ENCODE results near the gene GALNTL6. TPM values are rescaled to one million over a fixed set of nuclear protein-coding genes. Genes with fewer than 3 reads are reported as not detected.
A peak's percentile ranks its signal among the peaks of the same experiment; 100 is the strongest.

GALNTL6 gene
- total and polyA plus RNA-seq, 2 of the 4 experiments (the other 2 are of a cell fraction), result under 0.01 TPM; not detected in 1

GRCh38 chr4:172980219-172980618 is 1167.0 kb downstream of the GALNTL6 start:
- ATAC-seq (ENCODE audit: low read depth) (no peak), DNase-seq (peak; percentile 11)
- Histone ChIP-seq H3K9me3 (ENCODE audit: control insufficient read depth, insufficient read depth, low read length) (peaks cover 5% of the 10 kb centered on the region), H3K36me3 (ENCODE audit: control insufficient read depth, insufficient read depth, low read length) (no peaks in the 10 kb centered on the region), H2BK120ac (ENCODE audit: low read depth, low read length) (no peak overlapping the region), H2BK5ac (ENCODE audit: low read depth, low read length, poor library complexity, severe bottlenecking) (no peak overlapping the region), H3K4ac (ENCODE audit: low read depth, low read length) (no peak overlapping the region), H4K91ac (ENCODE audit: insufficient read depth, low read depth, low read length) (no peak overlapping the region), H3K79me1 (ENCODE audit: low read depth in 1 of 2, low read length in 2 of 2) (no peaks in the 10 kb centered on the region), H3K18ac (ENCODE audit: low read depth, low read length) (no peak overlapping the region), H3K56ac (ENCODE audit: extremely low read depth, insufficient read depth, low read length) (no peak overlapping the region), H2AK9ac (replicated peaks; ENCODE audit: low read depth, low read length, poor library complexity) (no peak overlapping the region), H4K20me1 (ENCODE audit: insufficient read depth, low read length) (no peaks in the 10 kb centered on the region), H3K23ac (ENCODE audit: low read depth, low read length) (no peak overlapping the region), H3K4me1 (ENCODE audit: control insufficient read depth, insufficient read depth, low read length) (peaks cover 2% of the 10 kb centered on the region; the same call in 1 of the 2 replicates), H2BK15ac (ENCODE audit: low read depth, low read length) (no peak overlapping the region), H3K4me3 (ENCODE audit: insufficient read depth, low read depth, low read length) (no peak overlapping the region), H3K9me1 (ENCODE audit: insufficient read depth, low read length) (no peaks in the 10 kb centered on the region), H2BK20ac (ENCODE audit: low read depth, low read length) (no peak overlapping the region), H4K8ac (ENCODE audit: low read depth in 2 of 2, low read length in 2 of 2) (no peak overlapping the region), H3K27ac (ENCODE audit: insufficient read depth, low read length) (no peak overlapping the region), H4K5ac (ENCODE audit: low read depth, low read length) (no peak overlapping the region), H3K9ac (ENCODE audit: low read depth, low read length) (no peak overlapping the region), H2AFZ (replicated peaks; ENCODE audit: low read length, poor library complexity) (no peak overlapping the region), H3K4me2 (ENCODE audit: low read depth, low read length) (no peak overlapping the region), H3K14ac (replicated peaks; ENCODE audit: low read depth, low read length) (no peak overlapping the region), H3K27me3 (ENCODE audit: control insufficient read depth, insufficient read depth, low read length) (peaks cover 4% of the 10 kb centered on the region), H2AK5ac (ENCODE audit: low read depth, low read length) (no peak overlapping the region)
- BruUV-seq (replicated peaks), result no TSS peak
- dilution Hi-C loops (cut with HindIII; ENCODE audit: low sequenced_read_pairs, unreplicated experiment), result no loop called here
- ChIA-PET CTCF (no interaction called here), POLR2A (ENCODE audit: unreplicated experiment) (no interaction called here)
- no CpG with 5 or more reads among the region's 3 CpGs for WGBS, 2 experiments (ENCODE audit: extremely low coverage in 2 of 2, insufficient read length in 1 of 2)
- intact Hi-C loops (cut with micrococcal nuclease), result no loop called here
- in situ Hi-C loops (cut with MboI; ENCODE audit: low sequenced_read_pairs), result no loop called here
- peak; percentile 76 for TF ChIP-seq CEBPB (IDR thresholded peaks at IDR 0.05; ENCODE audit: low read depth, low read length)
- no peak for TF ChIP-seq MAZ (IDR thresholded peaks at IDR 0.05; ENCODE audit: borderline replicate concordance, low read depth, low read length)
